ENCODE results near the gene YTHDF2. TPM values are rescaled to one million over a fixed set of nuclear protein-coding genes. Genes with fewer than 3 reads are reported as not detected.
"Not testable (repeated sequence)": the region's sequence is repeated elsewhere in the genome, so short reads cannot be mapped to it uniquely, and the experiment has no call there.

YTHDF2 gene
- total RNA-seq, 1 donor from 2014 or later = 49.8 TPM

- no peak overlapping the region for H3K4me3 ChIP-seq (ENCODE audit: low read depth, low read length)
- DNase-seq (ENCODE audit: low read depth) = no peak
- TF ChIP-seq CTCF (conservative IDR thresholded peaks at IDR 0.05; ENCODE audit: low read depth, low read length) = no peak
Observed at GRCh38 chr1:28750330-28750729, 13.6 kb downstream of the YTHDF2 start.

GRCh38 chr1:28750771-28751294, 14.1 kb downstream of the YTHDF2 start:
- not testable (repeated sequence) for DNase-seq (ENCODE audit: low read depth); H3K4me3 ChIP-seq (ENCODE audit: low read depth, low read length)

GRCh38 chr1:28751315-28752060, 14.7 kb downstream of the YTHDF2 start:
- TF ChIP-seq CTCF (conservative IDR thresholded peaks at IDR 0.05; ENCODE audit: low read depth, low read length) = no peak
- H3K4me3 ChIP-seq (ENCODE audit: low read depth, low read length) = no peak overlapping the region
- DNase-seq (ENCODE audit: low read depth) = no peak

GRCh38 chr1:28755701-28756100, 19.0 kb downstream of the YTHDF2 start:
- H3K4me3 ChIP-seq (ENCODE audit: low read depth, low read length) = no peak overlapping the region
- no peak for DNase-seq (ENCODE audit: low read depth)
- no peak for TF ChIP-seq CTCF (conservative IDR thresholded peaks at IDR 0.05; ENCODE audit: low read depth, low read length)

- H3K4me3 ChIP-seq (ENCODE audit: low read depth, low read length) = no peak overlapping the region
- DNase-seq (ENCODE audit: low read depth) = no peak
- peak; percentile 39 for TF ChIP-seq CTCF (conservative IDR thresholded peaks at IDR 0.05; ENCODE audit: low read depth, low read length)
Observed at GRCh38 chr1:28756846-28757245, 20.1 kb downstream of the YTHDF2 start.

GRCh38 chr1:28758420-28758819, 21.7 kb downstream of the YTHDF2 start:
- no peak overlapping the region for H3K4me3 ChIP-seq (ENCODE audit: low read depth, low read length)
- DNase-seq (ENCODE audit: low read depth) = no peak
- no peak for TF ChIP-seq CTCF (conservative IDR thresholded peaks at IDR 0.05; ENCODE audit: low read depth, low read length)

GRCh38 chr1:28759257-28759656, 22.5 kb downstream of the YTHDF2 start:
- no peak overlapping the region for H3K4me3 ChIP-seq (ENCODE audit: low read depth, low read length)
- no peak for DNase-seq (ENCODE audit: low read depth)
- no peak for TF ChIP-seq CTCF (conservative IDR thresholded peaks at IDR 0.05; ENCODE audit: low read depth, low read length)
